NT2/D1 (cell line): ENCODE measurements around the gene COX11.

Experiments used
- DNase-seq: peaks from one replicate; pipeline ENCODE4 v3.0.0-alpha.2; 2011; ENCODE audit warnings: low read depth, low spot score
- H3K27me3 ChIP-seq: 2 replicates; pipeline ENCODE4 v1.6.0; 2011; ENCODE audit warnings: mild to moderate bottlenecking; ENCODE audit not compliant: insufficient read length, insufficient read depth
- H3K36me3 ChIP-seq: 2 replicates; pipeline ENCODE4 v1.6.1; 2011; ENCODE audit warnings: mild to moderate bottlenecking, low read length, mixed read lengths; ENCODE audit not compliant: insufficient read depth, insufficient read length
- H3K4me1 ChIP-seq: 2 replicates; pipeline ENCODE4 v1.5.1; 2011; ENCODE audit not compliant: insufficient read depth, insufficient read length
- H3K4me3 ChIP-seq: 2 replicates; pipeline ENCODE4 v1.5.1; 2011; ENCODE audit warnings: low read depth; ENCODE audit not compliant: insufficient read length
- H3K9ac ChIP-seq: 2 replicates; pipeline ENCODE4 v1.6.0; 2011; ENCODE audit warnings: low read depth; ENCODE audit not compliant: insufficient read length
- H3K9me3 ChIP-seq: 2 replicates; pipeline ENCODE4 v1.5.1; 2011; ENCODE audit warnings: mild to moderate bottlenecking, low read length; ENCODE audit not compliant: insufficient read depth
- SUZ12 ChIP-seq: IDR thresholded peaks from 2 replicates; pipeline ENCODE4 v1.6.1; 2011; ENCODE audit not compliant: insufficient read length, insufficient read depth; ENCODE audit errors: extremely low read depth
- YY1 ChIP-seq: IDR thresholded peaks from 2 replicates; pipeline ENCODE4 v1.6.1; 2011; ENCODE audit not compliant: insufficient read length, insufficient read depth
- ZNF274 ChIP-seq: IDR thresholded peaks from 2 replicates; pipeline ENCODE4 v1.6.1; 2011; ENCODE audit warnings: mild to moderate bottlenecking, low read depth, low read length

COX11 gene

DNA sequence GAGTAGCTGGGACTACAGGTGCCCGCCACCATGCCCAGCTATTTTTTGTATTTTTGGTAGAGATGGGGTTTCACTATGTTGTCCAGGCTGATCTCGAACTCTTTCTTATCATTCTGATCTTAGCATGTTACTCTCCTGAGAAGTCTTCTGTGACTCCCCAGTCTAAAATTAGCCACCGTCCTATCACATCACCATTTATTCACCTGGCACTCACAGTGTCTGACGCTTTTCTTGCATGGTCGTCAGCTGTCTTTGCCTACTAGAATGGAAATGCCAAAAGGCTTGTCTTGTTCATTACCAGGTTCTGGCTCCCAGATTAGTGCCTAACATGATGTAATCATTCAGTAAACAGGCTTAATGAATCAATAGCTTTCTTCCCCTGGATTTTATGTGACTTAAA is 44.0 kb downstream of the COX11 start:
- TF ChIP-seq ZNF274: no peak
- H3K4me1 ChIP-seq: no peaks in the 10 kb centered on the region
- peaks cover 51% of the 10 kb centered on the region for H3K36me3 ChIP-seq
- no peak overlapping the region for H3K4me3 ChIP-seq
- H3K27me3 ChIP-seq: no peaks in the 10 kb centered on the region
- no peaks in the 10 kb centered on the region for H3K9me3 ChIP-seq
- H3K9ac ChIP-seq: no peak overlapping the region
- DNase-seq: no peak

DNA sequence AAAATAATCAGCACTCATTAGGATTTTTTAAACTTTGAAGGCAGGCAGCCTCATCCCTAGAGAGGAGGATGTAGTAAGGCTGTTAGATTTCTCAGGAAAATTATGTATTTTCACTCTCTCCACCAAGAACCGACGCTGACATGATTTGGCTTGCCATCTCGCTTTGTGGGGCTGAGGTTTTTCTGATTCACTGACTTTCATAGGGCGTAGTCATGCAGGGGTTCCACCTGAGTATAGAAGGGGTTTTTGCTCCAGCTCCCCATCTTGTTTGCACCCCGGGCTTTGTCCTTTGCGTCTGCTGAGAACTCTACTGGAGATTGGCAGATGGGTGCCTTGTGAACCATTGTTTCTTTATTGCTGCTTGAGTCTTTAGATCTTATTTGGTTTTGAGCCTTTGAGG is 47.6 kb downstream of the COX11 start:
- Histone ChIP-seq H3K4me1 (no peaks in the 10 kb centered on the region), H3K9me3 (peaks cover 14% of the 10 kb centered on the region), H3K4me3 (no peak overlapping the region), H3K36me3 (peaks cover 62% of the 10 kb centered on the region), H3K9ac (no peak overlapping the region), H3K27me3 (no peaks in the 10 kb centered on the region)
- TF ChIP-seq ZNF274 (no peak), SUZ12 (no peak), YY1 (no peak)
- DNase-seq: no peak

DNA sequence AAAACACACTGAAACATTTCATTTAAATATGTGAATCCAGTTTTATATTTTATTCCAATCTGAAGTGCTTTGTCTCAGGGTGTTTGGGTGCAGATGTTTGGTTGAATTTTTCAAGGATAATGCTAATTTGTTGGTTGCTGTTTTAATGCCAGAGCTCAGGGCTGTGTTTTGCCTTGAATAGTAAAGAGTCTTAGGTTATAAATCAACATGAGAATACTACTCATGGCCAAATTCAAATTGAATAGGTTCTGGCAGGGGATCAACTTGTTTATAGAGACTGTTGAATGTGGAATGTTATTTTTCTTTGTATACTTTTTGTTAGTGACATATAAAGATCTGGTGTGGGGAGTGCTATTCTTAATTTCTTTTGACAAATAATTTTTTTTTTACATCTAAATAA is 49.0 kb downstream of the COX11 start:
- TF ChIP-seq SUZ12: no peak
- no peak for TF ChIP-seq ZNF274
- TF ChIP-seq YY1: no peak
- no peak overlapping the region for H3K4me3 ChIP-seq
- H3K9me3 ChIP-seq: peaks cover 19% of the 10 kb centered on the region
- H3K4me1 ChIP-seq: no peaks in the 10 kb centered on the region
- no peak overlapping the region for H3K9ac ChIP-seq
- no peaks in the 10 kb centered on the region for H3K27me3 ChIP-seq
- peaks cover 65% of the 10 kb centered on the region for H3K36me3 ChIP-seq
- DNase-seq: no peak

DNA sequence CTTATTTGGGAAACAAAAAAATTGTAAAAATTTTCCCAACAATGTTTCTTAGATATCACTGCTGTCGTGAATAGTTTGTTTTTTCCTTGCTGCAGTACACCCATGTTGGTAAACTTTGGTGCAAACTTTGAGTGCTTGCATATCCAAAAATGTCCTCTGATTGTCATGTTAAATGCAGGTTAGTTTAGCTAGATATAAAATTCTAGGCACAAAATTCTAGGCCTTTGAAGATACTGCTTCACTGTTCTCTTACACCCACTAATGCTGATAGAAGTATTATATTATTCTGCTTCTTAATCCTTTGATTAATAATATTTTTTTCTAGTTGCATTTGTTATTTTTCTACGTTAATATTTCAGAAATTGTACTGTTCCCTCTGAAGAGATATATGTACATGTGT is 51.7 kb downstream of the COX11 start:
- Histone ChIP-seq H3K27me3 (no peaks in the 10 kb centered on the region), H3K9ac (no peak overlapping the region), H3K9me3 (peaks cover 19% of the 10 kb centered on the region), H3K4me1 (no peaks in the 10 kb centered on the region), H3K4me3 (no peak overlapping the region), H3K36me3 (peaks cover 84% of the 10 kb centered on the region)
- TF ChIP-seq YY1 (no peak), ZNF274 (no peak), SUZ12 (no peak)
- no peak for DNase-seq
